Fibroblast of lung (primary cell): Measurements from ENCODE around the gene CDK6. TPM values are rescaled to one million over a fixed set of nuclear protein-coding genes. Genes with fewer than 3 reads are reported as not detected.

Experiments
- DNase-seq, 2 donors: peaks; one replicate each; pipeline versions ENCODE4 v3.0.0 to v3.0.0-alpha.2; 2010; ENCODE audit warnings: low read depth in 2 of 2
- H2AFZ ChIP-seq: 2 replicates; pipeline ENCODE4 v1.5.1; 2012; ENCODE audit warnings: low read length, control low read depth, inconsistent platforms
- H3K27ac ChIP-seq: 2 replicates; pipeline ENCODE4 v1.5.1; 2011; ENCODE audit warnings: low read length, control low read depth; ENCODE audit not compliant: insufficient read depth
- H3K27me3 ChIP-seq: 2 replicates; pipeline ENCODE4 v1.5.1; 2011; ENCODE audit warnings: mild to moderate bottlenecking, low read length; ENCODE audit not compliant: control insufficient read depth, insufficient read depth
- H3K36me3 ChIP-seq: 2 replicates; pipeline ENCODE4 v1.5.1; 2011; ENCODE audit warnings: low read length; ENCODE audit not compliant: control insufficient read depth, insufficient read depth
- H3K4me1 ChIP-seq: 2 replicates; pipeline ENCODE4 v1.5.1; 2011; ENCODE audit warnings: low read length; ENCODE audit not compliant: control insufficient read depth, insufficient read depth; ENCODE audit errors: extremely low read depth
- H3K4me2 ChIP-seq: 2 replicates; pipeline ENCODE4 v1.5.1; 2011; ENCODE audit warnings: low read length, control low read depth; ENCODE audit not compliant: insufficient read depth; ENCODE audit errors: extremely low read depth
- H3K4me3 ChIP-seq, 4 experiments: fragments of 200-600 bp in 1 of 4; sonication (generic) in 1 of 4; replicated peaks in 1 of 4; 2 replicates each; pipeline ENCODE4 v1.5.1; 2011 to 2016; ENCODE audit warnings: low read length in 4 of 4, low read depth in 3 of 4, mild to moderate bottlenecking in 3 of 4, control low read depth in 2 of 4, inconsistent platforms in 1 of 4, mixed read lengths in 1 of 4; ENCODE audit not compliant: insufficient read depth in 1 of 4; ENCODE audit errors: control extremely low read depth in 1 of 4
- H3K79me2 ChIP-seq: 2 replicates; pipeline ENCODE4 v1.5.1; 2012; ENCODE audit warnings: mild to moderate bottlenecking, low read length, inconsistent platforms; ENCODE audit not compliant: control insufficient read depth, insufficient read depth
- H3K9ac ChIP-seq: 2 replicates; pipeline ENCODE4 v1.5.1; 2011; ENCODE audit warnings: mild to moderate bottlenecking, low read length, control low read depth; ENCODE audit not compliant: insufficient read depth
- H3K9me3 ChIP-seq: 2 replicates; pipeline ENCODE4 v1.5.1; 2012; ENCODE audit warnings: low read depth, low read length; ENCODE audit not compliant: control insufficient read depth, insufficient read depth
- H4K20me1 ChIP-seq: 2 replicates; pipeline ENCODE4 v1.5.1; 2011; ENCODE audit warnings: low read length; ENCODE audit not compliant: control insufficient read depth, insufficient read depth; ENCODE audit errors: extremely low read depth
- EZH2 ChIP-seq: IDR thresholded peaks from 2 replicates; pipeline ENCODE4 v1.5.1; 2012; ENCODE audit warnings: low read length, control low read depth, mild to moderate bottlenecking; ENCODE audit errors: missing control alignments
- polyA plus RNA-seq, 2 donors: library from polyadenylated mRNA; depleted of rRNA in 1 of 2; stranded (reverse) in 1 of 2; unstranded in 1 of 2; fragments of >200 nt; gene quantifications; 2 replicates each; pipeline ENCODE4 v1.2.1, GENCODE V29; 2011 to 2012; ENCODE audit warnings: missing spikeins in 1 of 2
- total RNA-seq: library from RNA; depleted of rRNA; stranded (reverse); fragments of >200 nt; gene quantifications from 2 replicates; pipeline ENCODE4 v1.2.1, GENCODE V29; 2014
- TF ChIP-seq, protein P1 (sequence below), 2 donors: IDR thresholded peaks in 1 of 2; conservative IDR thresholded peaks in 1 of 2; 1 replicate in 1 of 2; 2 replicates in 1 of 2; pipeline ENCODE4 v1.5.1; 2011 to 2012; ENCODE audit warnings: low read length in 2 of 2, control low read depth in 1 of 2, inconsistent platforms in 1 of 2, low read depth in 1 of 2, mild to moderate bottlenecking in 1 of 2

The CDK6 gene
- total and polyA plus RNA-seq, 2 donors (not counting 1 experiment from before 2014, with no cell fraction given), result 17.8 to 19.2 TPM

DNA sequence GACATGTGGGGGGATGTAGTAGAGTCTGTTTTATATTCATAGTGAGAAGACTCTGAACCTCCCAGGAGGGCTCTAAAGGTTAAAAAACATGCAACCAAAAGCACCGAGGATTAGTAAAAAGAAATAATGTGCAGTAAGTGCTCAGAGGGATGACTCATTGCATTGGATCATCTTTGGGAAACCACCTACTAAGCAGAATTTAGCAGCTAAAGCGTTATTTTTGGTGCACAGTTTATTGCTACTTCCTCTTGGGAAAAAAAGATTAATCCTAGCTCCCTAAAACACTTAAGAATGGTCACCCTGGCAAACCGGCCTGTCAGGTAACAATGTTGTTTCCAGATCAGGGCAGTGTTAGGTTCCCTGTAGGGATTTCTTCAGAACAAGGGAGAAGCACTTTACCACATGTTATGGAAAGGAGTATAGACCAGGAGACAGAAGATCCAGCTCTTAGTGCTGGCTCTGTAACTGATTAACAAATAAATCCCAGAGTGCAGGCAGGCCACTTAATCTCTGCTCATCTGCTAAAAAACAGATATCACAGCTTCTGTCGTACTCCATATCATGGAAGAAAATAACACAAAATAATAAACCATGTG lies 201.4 kb downstream of the CDK6 start:
- H3K9me3 ChIP-seq, result no peaks in the 10 kb centered on the region
- H3K9ac ChIP-seq, result no peak overlapping the region
- H2AFZ ChIP-seq, result no peak overlapping the region
- no peaks in the 10 kb centered on the region for H4K20me1 ChIP-seq
- peak overlapping the region; percentile 8 for H3K4me2 ChIP-seq
- peaks cover 9% of the 10 kb centered on the region for H3K4me1 ChIP-seq
- DNase-seq, result peak; percentile 68 to 87
- peak overlapping the region; percentile 8 for H3K27ac ChIP-seq
- H3K36me3 ChIP-seq, result no peaks in the 10 kb centered on the region
- H3K27me3 ChIP-seq, result no peaks in the 10 kb centered on the region
- no peak for TF ChIP-seq EZH2
- TF ChIP-seq, protein P1, sequence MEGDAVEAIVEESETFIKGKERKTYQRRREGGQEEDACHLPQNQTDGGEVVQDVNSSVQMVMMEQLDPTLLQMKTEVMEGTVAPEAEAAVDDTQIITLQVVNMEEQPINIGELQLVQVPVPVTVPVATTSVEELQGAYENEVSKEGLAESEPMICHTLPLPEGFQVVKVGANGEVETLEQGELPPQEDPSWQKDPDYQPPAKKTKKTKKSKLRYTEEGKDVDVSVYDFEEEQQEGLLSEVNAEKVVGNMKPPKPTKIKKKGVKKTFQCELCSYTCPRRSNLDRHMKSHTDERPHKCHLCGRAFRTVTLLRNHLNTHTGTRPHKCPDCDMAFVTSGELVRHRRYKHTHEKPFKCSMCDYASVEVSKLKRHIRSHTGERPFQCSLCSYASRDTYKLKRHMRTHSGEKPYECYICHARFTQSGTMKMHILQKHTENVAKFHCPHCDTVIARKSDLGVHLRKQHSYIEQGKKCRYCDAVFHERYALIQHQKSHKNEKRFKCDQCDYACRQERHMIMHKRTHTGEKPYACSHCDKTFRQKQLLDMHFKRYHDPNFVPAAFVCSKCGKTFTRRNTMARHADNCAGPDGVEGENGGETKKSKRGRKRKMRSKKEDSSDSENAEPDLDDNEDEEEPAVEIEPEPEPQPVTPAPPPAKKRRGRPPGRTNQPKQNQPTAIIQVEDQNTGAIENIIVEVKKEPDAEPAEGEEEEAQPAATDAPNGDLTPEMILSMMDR (conservative IDR thresholded peaks at IDR 0.05 in 1 of 2, IDR thresholded peaks at IDR 0.05 in 1 of 2; ENCODE audit: low read depth in 1 of 2, low read length in 2 of 2), result no peak
- H3K79me2 ChIP-seq, result peaks cover 5% of the 10 kb centered on the region
- no peak overlapping the region for H3K4me3 ChIP-seq

DNA sequence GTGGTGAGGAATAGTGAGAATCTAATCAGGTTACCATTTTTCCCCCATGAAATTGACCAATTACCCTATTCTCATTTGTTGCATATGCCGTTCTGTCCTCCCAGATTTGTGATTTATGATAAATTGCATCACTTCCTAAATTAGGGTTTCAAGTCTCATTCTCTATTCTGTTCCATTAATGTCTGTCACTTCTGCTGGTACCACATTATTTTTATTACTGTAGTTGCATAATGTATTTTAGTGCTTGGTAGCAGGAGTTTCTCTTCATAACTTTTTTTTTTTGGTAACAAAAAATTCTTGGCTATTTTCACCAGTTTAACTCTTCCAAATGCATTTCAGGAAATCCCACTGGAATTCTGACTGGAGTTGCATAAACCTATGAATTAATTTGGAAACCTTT lies 202.2 kb downstream of the CDK6 start:
- H3K9ac ChIP-seq, result no peak overlapping the region
- no peak overlapping the region for H3K27ac ChIP-seq
- H3K36me3 ChIP-seq, result no peaks in the 10 kb centered on the region
- peaks cover 9% of the 10 kb centered on the region for H3K4me1 ChIP-seq
- no peak overlapping the region for H3K4me3 ChIP-seq
- H3K9me3 ChIP-seq, result no peaks in the 10 kb centered on the region
- H2AFZ ChIP-seq, result no peak overlapping the region
- peaks cover 6% of the 10 kb centered on the region for H3K79me2 ChIP-seq
- peak; percentile 20 to 26 for DNase-seq
- TF ChIP-seq, protein P1 (conservative IDR thresholded peaks at IDR 0.05 in 1 of 2, IDR thresholded peaks at IDR 0.05 in 1 of 2; ENCODE audit: low read depth in 1 of 2, low read length in 2 of 2), result no peak
- no peak for TF ChIP-seq EZH2
- no peak overlapping the region for H3K4me2 ChIP-seq
- no peaks in the 10 kb centered on the region for H4K20me1 ChIP-seq
- no peaks in the 10 kb centered on the region for H3K27me3 ChIP-seq

DNA sequence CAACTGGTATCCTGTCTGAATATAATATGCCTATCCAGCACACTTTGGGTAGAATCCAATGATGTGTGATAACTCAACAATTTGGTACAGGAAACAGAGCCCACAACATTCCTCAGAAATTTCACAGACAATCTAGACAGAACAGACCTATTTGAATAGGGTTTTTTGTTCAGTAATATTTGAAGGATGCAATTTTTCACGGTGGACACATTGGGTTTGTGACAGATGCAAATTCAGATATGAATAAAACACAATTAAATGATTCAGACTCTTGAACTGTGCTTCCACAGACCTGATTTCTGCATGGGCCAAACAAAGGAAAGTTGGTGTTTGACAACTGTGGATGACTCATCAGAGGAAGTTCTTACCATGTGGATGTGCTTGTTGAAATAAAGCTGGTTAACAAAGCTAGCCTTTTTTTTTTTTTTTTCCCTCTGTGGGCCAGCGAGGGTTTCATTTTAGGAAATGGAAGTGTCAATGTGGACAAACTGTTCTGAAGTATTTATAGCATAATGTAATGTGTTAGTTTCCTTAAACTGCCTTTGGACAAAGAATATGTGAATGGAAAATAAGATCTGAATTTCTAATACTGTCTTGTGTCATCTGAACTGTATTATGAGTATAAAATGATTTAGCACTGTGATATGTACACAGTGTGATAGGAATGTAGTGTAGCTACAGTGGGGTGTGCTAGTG lies 203.0 kb downstream of the CDK6 start:
- no peaks in the 10 kb centered on the region for H4K20me1 ChIP-seq
- H3K27me3 ChIP-seq, result no peaks in the 10 kb centered on the region
- peak overlapping the region; percentile 77 for H3K4me2 ChIP-seq
- no peaks in the 10 kb centered on the region for H3K9me3 ChIP-seq
- peak; percentile 94 to 98 for DNase-seq
- H3K4me1 ChIP-seq, result peaks cover 9% of the 10 kb centered on the region
- peaks cover 6% of the 10 kb centered on the region for H3K79me2 ChIP-seq
- peak overlapping the region; percentile 52 for H3K27ac ChIP-seq
- H3K4me3 ChIP-seq, result peak overlapping the region in 3 of 4 experiments; percentile 6 to 28 (median 12)
- no peak overlapping the region for H3K9ac ChIP-seq
- H3K36me3 ChIP-seq, result no peaks in the 10 kb centered on the region
- TF ChIP-seq EZH2, result no peak
- TF ChIP-seq, protein P1 (conservative IDR thresholded peaks at IDR 0.05 in 1 of 2, IDR thresholded peaks at IDR 0.05 in 1 of 2; ENCODE audit: low read depth in 1 of 2, low read length in 2 of 2), result no peak
- H2AFZ ChIP-seq, result no peak overlapping the region
